ENCODE measurements around the gene FAM187B.

DNA sequence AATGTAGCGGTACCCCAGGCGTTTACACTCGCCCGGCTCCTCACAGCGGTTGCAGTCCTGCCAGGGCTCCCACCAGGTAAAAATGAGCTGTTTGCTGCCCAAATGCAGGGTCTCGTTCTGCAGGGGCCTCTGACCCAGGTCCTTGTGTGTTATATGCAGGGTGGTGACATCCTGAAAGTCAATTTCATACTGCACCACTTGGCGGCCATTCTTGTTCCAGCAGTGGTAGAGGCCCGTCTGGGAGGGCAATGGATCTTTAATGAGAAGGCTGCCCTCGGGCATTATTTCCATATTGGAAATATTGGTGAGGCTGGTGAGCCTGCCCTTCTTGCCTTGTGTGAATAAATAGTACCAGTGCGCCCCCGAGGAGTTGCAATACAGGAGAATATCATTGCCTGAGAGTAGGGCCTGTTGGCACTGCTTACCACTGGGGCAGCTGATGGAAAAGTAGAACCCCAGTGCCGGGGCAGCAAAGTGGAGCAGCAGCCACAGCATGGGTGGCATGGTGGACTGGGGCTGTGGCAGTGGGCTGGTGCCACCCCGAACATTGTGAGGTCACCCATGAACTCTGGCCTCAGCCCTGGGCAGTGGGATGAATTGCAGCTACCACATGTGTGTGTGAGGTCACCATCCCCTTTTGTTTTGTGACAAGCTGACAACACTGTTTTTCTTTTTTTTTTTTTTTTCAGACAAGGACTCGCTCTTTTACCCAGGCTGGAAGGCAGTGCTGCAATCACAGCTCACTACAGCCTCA lies at the start of gene FAM187B:
- TF ChIP-seq, protein P1, sequence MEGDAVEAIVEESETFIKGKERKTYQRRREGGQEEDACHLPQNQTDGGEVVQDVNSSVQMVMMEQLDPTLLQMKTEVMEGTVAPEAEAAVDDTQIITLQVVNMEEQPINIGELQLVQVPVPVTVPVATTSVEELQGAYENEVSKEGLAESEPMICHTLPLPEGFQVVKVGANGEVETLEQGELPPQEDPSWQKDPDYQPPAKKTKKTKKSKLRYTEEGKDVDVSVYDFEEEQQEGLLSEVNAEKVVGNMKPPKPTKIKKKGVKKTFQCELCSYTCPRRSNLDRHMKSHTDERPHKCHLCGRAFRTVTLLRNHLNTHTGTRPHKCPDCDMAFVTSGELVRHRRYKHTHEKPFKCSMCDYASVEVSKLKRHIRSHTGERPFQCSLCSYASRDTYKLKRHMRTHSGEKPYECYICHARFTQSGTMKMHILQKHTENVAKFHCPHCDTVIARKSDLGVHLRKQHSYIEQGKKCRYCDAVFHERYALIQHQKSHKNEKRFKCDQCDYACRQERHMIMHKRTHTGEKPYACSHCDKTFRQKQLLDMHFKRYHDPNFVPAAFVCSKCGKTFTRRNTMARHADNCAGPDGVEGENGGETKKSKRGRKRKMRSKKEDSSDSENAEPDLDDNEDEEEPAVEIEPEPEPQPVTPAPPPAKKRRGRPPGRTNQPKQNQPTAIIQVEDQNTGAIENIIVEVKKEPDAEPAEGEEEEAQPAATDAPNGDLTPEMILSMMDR (IDR thresholded peaks at IDR 0.05) = no peak
- TF ChIP-seq POLR2AphosphoS5 (IDR thresholded peaks at IDR 0.05; ENCODE audit: insufficient read depth in 1 of 2, low read depth in 1 of 2) = no peak
